Fibroblast of gingiva (primary cell): ENCODE results near the gene RPS5.
"Not testable (repeated sequence)": the region's sequence is repeated elsewhere in the genome, so short reads cannot be mapped to it uniquely, and the experiment has no call there.

ENCODE experiments used
- DNase-seq: peaks from one replicate; pipeline ENCODE4 v3.0.0-alpha.2; 2011; ENCODE audit warnings: low read depth

Gene RPS5

GRCh38 chr19:58386576-58387337, at the start of gene RPS5:
TSS of gene RPS5 (plus strand) at chr19:58387269. CDS start at chr19:58388138, 869 bp downstream.
- DNase-seq, result peak; percentile 99

- DNase-seq, result no peak
Measured at GRCh38 chr19:58338336-58338735, 48.7 kb upstream of the RPS5 start.

GRCh38 chr19:58338825-58339558, 48.1 kb upstream of the RPS5 start:
- no peak for DNase-seq

GRCh38 chr19:58345558-58345957, 41.5 kb upstream of the RPS5 start:
- DNase-seq, result no peak

GRCh38 chr19:58346961-58347929, 39.8 kb upstream of the RPS5 start:
- DNase-seq, result peak; percentile 79

- not testable (repeated sequence) for DNase-seq
Measured at GRCh38 chr19:58348080-58348479, 39.0 kb upstream of the RPS5 start.

GRCh38 chr19:58349590-58349989, 37.5 kb upstream of the RPS5 start:
- DNase-seq, result no peak

- no peak for DNase-seq
Measured at GRCh38 chr19:58350001-58350861, 36.8 kb upstream of the RPS5 start.

- DNase-seq, result no peak
Measured at GRCh38 chr19:58350871-58351557, 36.1 kb upstream of the RPS5 start.

- DNase-seq, result no peak
Measured at GRCh38 chr19:58351558-58351878, 35.6 kb upstream of the RPS5 start.

- no peak for DNase-seq
Measured at GRCh38 chr19:58351990-58352755, 34.9 kb upstream of the RPS5 start.

GRCh38 chr19:58352760-58353671, 34.1 kb upstream of the RPS5 start, which contains the start of gene A1BG:
TSS of gene A1BG (minus strand) at chr19:58353492. CDS start at chr19:58353437, 55 bp downstream.
- DNase-seq, result no peak

- no peak for DNase-seq
Measured at GRCh38 chr19:58353717-58354477, 33.2 kb upstream of the RPS5 start.

- DNase-seq, result no peak
Measured at GRCh38 chr19:58354478-58355030, 32.5 kb upstream of the RPS5 start.

GRCh38 chr19:58355215-58355796, 31.8 kb upstream of the RPS5 start:
- no peak for DNase-seq

GRCh38 chr19:58355908-58356765, 30.9 kb upstream of the RPS5 start:
- DNase-seq, result peak; percentile 43
